ENCODE measurements around the gene LYZL1.

Gene LYZL1

DNA sequence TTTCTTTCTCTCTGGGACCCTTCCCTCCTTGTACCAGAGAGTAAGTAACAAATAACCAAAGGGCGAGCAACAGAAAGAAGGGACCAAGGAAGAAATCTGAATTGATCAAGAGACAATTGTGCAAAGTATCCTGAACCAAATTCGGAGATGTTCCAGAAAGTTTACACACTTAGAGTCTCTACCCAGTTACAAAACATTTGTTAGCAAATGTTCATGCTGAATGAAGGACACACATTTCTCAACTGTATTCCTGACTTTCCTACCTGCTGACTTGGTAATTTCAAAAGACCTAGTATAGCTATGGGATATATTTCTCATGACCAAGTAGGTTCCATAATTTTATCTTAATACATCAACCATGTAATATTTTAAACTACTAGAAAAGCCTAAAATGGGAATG, 37.4 kb downstream of the LYZL1 start:
- Histone ChIP-seq H2BK120ac (ENCODE audit: low read depth, low read length) (no peak overlapping the region), H2BK15ac (ENCODE audit: low read length) (no peak overlapping the region), H3K18ac (ENCODE audit: low read length) (no peak overlapping the region), H3K14ac (ENCODE audit: low read length) (no peak overlapping the region), H2AK5ac (ENCODE audit: low read depth, low read length) (no peak overlapping the region), H3K4me3 (ENCODE audit: low read length in 2 of 2) (no peak overlapping the region), H3K4me1 (ENCODE audit: control insufficient read depth in 2 of 2, insufficient read depth in 1 of 2, low read depth in 1 of 2, low read length in 2 of 2) (no peaks in the 10 kb centered on the region), H3K27ac (replicated peaks; ENCODE audit: low read length) (no peak overlapping the region), H2BK5ac (ENCODE audit: low read length) (no peak overlapping the region), H2BK12ac (ENCODE audit: low read length) (no peak overlapping the region), H3K4ac (ENCODE audit: low read length) (no peak overlapping the region), H3K9me3 (replicated peaks in 1 of 2; ENCODE audit: control insufficient read depth in 2 of 2, insufficient read depth in 1 of 2, low read depth in 1 of 2, low read length in 2 of 2) (no peaks in the 10 kb centered on the region), H3K4me2 (ENCODE audit: insufficient read depth, low read length, poor library complexity, severe bottlenecking) (no peak overlapping the region), H3K9ac (ENCODE audit: low read depth, low read length, poor library complexity) (no peak overlapping the region), H3K23ac (ENCODE audit: low read depth, low read length, poor library complexity) (no peak overlapping the region), H3K79me1 (ENCODE audit: low read depth, low read length) (no peaks in the 10 kb centered on the region), H4K8ac (ENCODE audit: low read depth, low read length) (no peak overlapping the region), H4K91ac (ENCODE audit: low read depth, low read length, poor library complexity) (no peak overlapping the region), H3K36me3 (replicated peaks in 1 of 2; ENCODE audit: control insufficient read depth in 2 of 2, insufficient read depth in 2 of 2, low read length in 2 of 2) (no peaks in the 10 kb centered on the region), H2AFZ (ENCODE audit: low read length) (no peak overlapping the region), H3K27me3 (ENCODE audit: control insufficient read depth in 3 of 3, insufficient read depth in 3 of 3, low read depth in 1 of 3, low read length in 3 of 3) (no peaks in the 10 kb centered on the region)
- no CpG with 5 or more reads among the region's 2 CpGs for WGBS, 2 donors (ENCODE audit: extremely low coverage in 2 of 2, insufficient read length in 2 of 2, insufficient replicate concordance in 1 of 2)
- DNase-seq (ENCODE audit: low spot score): no peak

DNA sequence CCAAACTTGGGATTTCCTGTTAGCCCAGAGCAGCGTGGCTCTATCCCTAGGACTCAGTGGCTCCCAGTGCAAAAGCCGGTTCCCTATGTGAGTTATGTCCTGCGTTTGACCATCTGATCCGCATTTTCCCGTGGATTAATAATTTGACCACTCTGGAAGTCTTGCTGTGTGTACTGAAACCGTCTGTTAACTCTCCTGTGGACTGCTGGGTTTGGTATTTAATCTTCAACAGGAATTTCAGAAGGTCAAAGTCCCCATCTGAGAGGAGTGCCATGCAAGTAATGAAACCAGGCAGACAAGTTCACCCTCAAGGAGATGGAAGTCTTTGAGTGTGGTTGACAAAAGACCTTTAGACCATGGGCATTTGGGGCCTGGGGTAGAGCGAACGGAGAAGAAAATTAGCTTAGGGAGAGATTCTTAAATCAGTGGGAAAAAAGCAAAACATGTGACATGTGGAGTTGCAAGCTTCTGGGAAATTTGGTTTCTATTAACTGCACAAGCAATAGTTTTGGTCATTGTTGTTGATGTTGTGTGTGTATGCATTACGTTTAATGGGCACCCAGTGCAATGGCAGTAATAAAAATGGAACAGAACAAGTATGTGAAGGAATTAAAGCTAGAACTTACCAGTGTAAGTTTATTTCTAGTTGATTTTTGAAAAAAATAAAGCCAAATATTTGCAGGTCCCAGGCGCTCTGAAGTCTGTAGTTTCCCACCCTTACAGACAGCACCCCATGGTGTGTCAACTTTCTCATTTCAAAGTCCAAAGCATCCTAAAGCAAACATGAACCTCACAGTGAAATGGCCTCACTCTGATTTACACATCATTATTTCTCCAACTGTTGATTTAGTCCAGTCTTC, 38.2 kb downstream of the LYZL1 start:
- no peak overlapping the region for H2BK15ac ChIP-seq (ENCODE audit: low read length)
- H2AFZ ChIP-seq (ENCODE audit: low read length): no peak overlapping the region
- no peaks in the 10 kb centered on the region for H3K4me1 ChIP-seq (ENCODE audit: control insufficient read depth in 2 of 2, insufficient read depth in 1 of 2, low read depth in 1 of 2, low read length in 2 of 2)
- no peak overlapping the region for H3K9ac ChIP-seq (ENCODE audit: low read depth, low read length, poor library complexity)
- H3K27me3 ChIP-seq (ENCODE audit: control insufficient read depth in 3 of 3, insufficient read depth in 3 of 3, low read depth in 1 of 3, low read length in 3 of 3): no peaks in the 10 kb centered on the region
- no peak overlapping the region for H2BK5ac ChIP-seq (ENCODE audit: low read length)
- no CpG with 5 or more reads among the region's 10 CpGs for WGBS, 2 donors (ENCODE audit: extremely low coverage in 2 of 2, insufficient read length in 2 of 2, insufficient replicate concordance in 1 of 2)
- H3K14ac ChIP-seq (ENCODE audit: low read length): no peak overlapping the region
- H3K9me3 ChIP-seq (replicated peaks in 1 of 2; ENCODE audit: control insufficient read depth in 2 of 2, insufficient read depth in 1 of 2, low read depth in 1 of 2, low read length in 2 of 2): no peaks in the 10 kb centered on the region
- H3K36me3 ChIP-seq (replicated peaks in 1 of 2; ENCODE audit: control insufficient read depth in 2 of 2, insufficient read depth in 2 of 2, low read length in 2 of 2): no peaks in the 10 kb centered on the region
- no peaks in the 10 kb centered on the region for H3K79me1 ChIP-seq (ENCODE audit: low read depth, low read length)
- H2BK12ac ChIP-seq (ENCODE audit: low read length): no peak overlapping the region
- H3K4me3 ChIP-seq (ENCODE audit: low read length in 2 of 2): no peak overlapping the region
- no peak overlapping the region for H3K4ac ChIP-seq (ENCODE audit: low read length)
- no peak overlapping the region for H4K8ac ChIP-seq (ENCODE audit: low read depth, low read length)
- H2BK120ac ChIP-seq (ENCODE audit: low read depth, low read length): no peak overlapping the region
- H2AK5ac ChIP-seq (ENCODE audit: low read depth, low read length): no peak overlapping the region
- H4K91ac ChIP-seq (ENCODE audit: low read depth, low read length, poor library complexity): no peak overlapping the region
- no peak overlapping the region for H3K4me2 ChIP-seq (ENCODE audit: insufficient read depth, low read length, poor library complexity, severe bottlenecking)
- DNase-seq (ENCODE audit: low spot score): no peak
- no peak overlapping the region for H3K23ac ChIP-seq (ENCODE audit: low read depth, low read length, poor library complexity)
- H3K27ac ChIP-seq (replicated peaks; ENCODE audit: low read length): no peak overlapping the region
- H3K18ac ChIP-seq (ENCODE audit: low read length): no peak overlapping the region

DNA sequence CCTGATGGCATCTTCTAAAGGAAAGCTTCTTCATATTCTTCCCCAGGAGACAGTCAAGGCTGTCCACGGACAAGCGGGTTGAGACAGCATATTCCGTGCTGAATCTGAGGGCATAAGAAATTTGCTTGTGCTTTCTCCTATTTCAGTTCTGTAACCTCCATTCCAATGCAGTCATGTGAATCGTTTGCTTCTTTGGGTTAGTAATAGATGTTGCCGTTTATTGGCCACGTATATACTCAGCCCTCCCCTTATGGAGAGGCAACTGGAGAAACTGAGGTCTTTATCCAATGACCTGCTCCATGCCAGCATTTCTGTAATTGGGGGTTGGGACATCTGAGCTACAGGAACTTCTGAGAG, 38.9 kb downstream of the LYZL1 start:
- WGBS, 2 donors (ENCODE audit: extremely low coverage in 2 of 2, insufficient read length in 2 of 2, insufficient replicate concordance in 1 of 2): no CpG with 5 or more reads among the region's 6 CpGs

DNA sequence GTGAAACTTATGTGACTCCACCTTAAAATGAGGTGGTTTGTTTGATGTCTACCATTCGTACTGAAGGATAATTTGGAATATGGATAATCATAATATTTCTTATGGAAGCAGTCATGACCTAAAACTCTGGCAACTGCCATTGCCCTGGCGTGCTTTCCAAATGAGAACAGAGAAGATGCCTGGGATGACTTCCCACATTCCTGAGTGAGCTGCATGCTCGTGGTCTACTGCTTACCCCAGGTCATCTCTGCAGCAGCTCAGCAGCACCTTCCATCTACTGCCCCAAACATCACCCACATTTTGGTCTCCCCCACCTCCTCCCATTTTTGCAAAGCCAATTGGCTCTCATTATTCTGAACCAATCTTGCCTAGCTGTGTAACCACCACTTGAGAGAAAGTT, 40.1 kb downstream of the LYZL1 start:
- Histone ChIP-seq H3K9ac (ENCODE audit: low read depth, low read length, poor library complexity) (no peak overlapping the region), H2BK12ac (ENCODE audit: low read length) (no peak overlapping the region), H3K36me3 (replicated peaks in 1 of 2; ENCODE audit: control insufficient read depth in 2 of 2, insufficient read depth in 2 of 2, low read length in 2 of 2) (no peaks in the 10 kb centered on the region), H3K23ac (ENCODE audit: low read depth, low read length, poor library complexity) (no peak overlapping the region), H4K8ac (ENCODE audit: low read depth, low read length) (no peak overlapping the region), H4K91ac (ENCODE audit: low read depth, low read length, poor library complexity) (no peak overlapping the region), H3K4ac (ENCODE audit: low read length) (no peak overlapping the region), H3K18ac (ENCODE audit: low read length) (no peak overlapping the region), H3K14ac (ENCODE audit: low read length) (no peak overlapping the region), H3K27me3 (ENCODE audit: control insufficient read depth in 3 of 3, insufficient read depth in 3 of 3, low read depth in 1 of 3, low read length in 3 of 3) (no peaks in the 10 kb centered on the region), H3K4me3 (ENCODE audit: low read length in 2 of 2) (no peak overlapping the region), H3K4me1 (ENCODE audit: control insufficient read depth in 2 of 2, insufficient read depth in 1 of 2, low read depth in 1 of 2, low read length in 2 of 2) (no peaks in the 10 kb centered on the region), H3K79me1 (ENCODE audit: low read depth, low read length) (no peaks in the 10 kb centered on the region), H3K27ac (replicated peaks; ENCODE audit: low read length) (no peak overlapping the region), H2BK15ac (ENCODE audit: low read length) (no peak overlapping the region), H2BK120ac (ENCODE audit: low read depth, low read length) (no peak overlapping the region), H2AFZ (ENCODE audit: low read length) (no peak overlapping the region), H3K4me2 (ENCODE audit: insufficient read depth, low read length, poor library complexity, severe bottlenecking) (no peak overlapping the region), H3K9me3 (replicated peaks in 1 of 2; ENCODE audit: control insufficient read depth in 2 of 2, insufficient read depth in 1 of 2, low read depth in 1 of 2, low read length in 2 of 2) (no peaks in the 10 kb centered on the region), H2AK5ac (ENCODE audit: low read depth, low read length) (no peak overlapping the region), H2BK5ac (ENCODE audit: low read length) (no peak overlapping the region)
- WGBS, 2 donors (ENCODE audit: extremely low coverage in 2 of 2, insufficient read length in 2 of 2, insufficient replicate concordance in 1 of 2): no CpG with 5 or more reads among the region's 3 CpGs
- DNase-seq (ENCODE audit: low spot score): no peak

More for the DNA sequence above, 38.9 kb downstream of the LYZL1 start:
- H3K36me3 ChIP-seq (replicated peaks in 1 of 2; ENCODE audit: control insufficient read depth in 2 of 2, insufficient read depth in 2 of 2, low read length in 2 of 2): no peaks in the 10 kb centered on the region
- no peak overlapping the region for H2AK5ac ChIP-seq (ENCODE audit: low read depth, low read length)
- H4K8ac ChIP-seq (ENCODE audit: low read depth, low read length): no peak overlapping the region
- H3K23ac ChIP-seq (ENCODE audit: low read depth, low read length, poor library complexity): no peak overlapping the region
- H3K27ac ChIP-seq (replicated peaks; ENCODE audit: low read length): no peak overlapping the region
- H3K18ac ChIP-seq (ENCODE audit: low read length): no peak overlapping the region
- H2BK15ac ChIP-seq (ENCODE audit: low read length): no peak overlapping the region
- no peak overlapping the region for H3K14ac ChIP-seq (ENCODE audit: low read length)
- H3K27me3 ChIP-seq (ENCODE audit: control insufficient read depth in 3 of 3, insufficient read depth in 3 of 3, low read depth in 1 of 3, low read length in 3 of 3): no peaks in the 10 kb centered on the region
- H3K9ac ChIP-seq (ENCODE audit: low read depth, low read length, poor library complexity): no peak overlapping the region
- no peak overlapping the region for H3K4me3 ChIP-seq (ENCODE audit: low read length in 2 of 2)
- no peak for DNase-seq (ENCODE audit: low spot score)
- H3K4me1 ChIP-seq (ENCODE audit: control insufficient read depth in 2 of 2, insufficient read depth in 1 of 2, low read depth in 1 of 2, low read length in 2 of 2): no peaks in the 10 kb centered on the region
- no peak overlapping the region for H3K4ac ChIP-seq (ENCODE audit: low read length)
- no peak overlapping the region for H4K91ac ChIP-seq (ENCODE audit: low read depth, low read length, poor library complexity)
- no peaks in the 10 kb centered on the region for H3K9me3 ChIP-seq (replicated peaks in 1 of 2; ENCODE audit: control insufficient read depth in 2 of 2, insufficient read depth in 1 of 2, low read depth in 1 of 2, low read length in 2 of 2)
- no peak overlapping the region for H2BK5ac ChIP-seq (ENCODE audit: low read length)
- H2AFZ ChIP-seq (ENCODE audit: low read length): no peak overlapping the region
- no peaks in the 10 kb centered on the region for H3K79me1 ChIP-seq (ENCODE audit: low read depth, low read length)
- no peak overlapping the region for H2BK12ac ChIP-seq (ENCODE audit: low read length)
- H2BK120ac ChIP-seq (ENCODE audit: low read depth, low read length): no peak overlapping the region
- H3K4me2 ChIP-seq (ENCODE audit: insufficient read depth, low read length, poor library complexity, severe bottlenecking): no peak overlapping the region
